ENCODE measurements around the gene PGGHG. TPM values are rescaled to one million over a fixed set of nuclear protein-coding genes. Genes with fewer than 3 reads are reported as not detected.

Gene PGGHG
- polyA plus RNA-seq, 1 experiment = 4.0 TPM

GRCh38 chr11:256952-257737 is 31.8 kb upstream of the PGGHG start:
- H3K9me3 ChIP-seq (ENCODE audit: control insufficient read depth, insufficient read depth, low read length) = no peaks in the 10 kb centered on the region
- H3K4me3 ChIP-seq (ENCODE audit: low read depth, low read length) = no peak overlapping the region
- POLR2A ChIA-PET = no interaction called here
- peaks cover 9% of the 10 kb centered on the region for H3K27me3 ChIP-seq (ENCODE audit: control insufficient read depth, insufficient read depth, low read length)
- CTCF ChIA-PET = no interaction called here
- no peak for TF ChIP-seq CTCF (IDR thresholded peaks at IDR 0.05; ENCODE audit: low read depth, low read length)
- H3K27ac ChIP-seq (ENCODE audit: low read depth, low read length) = no peak overlapping the region
- no peak for DNase-seq (ENCODE audit: low read depth, low spot score)

- POLR2A ChIA-PET = no interaction called here
- DNase-seq (ENCODE audit: low read depth, low spot score) = no peak
- Histone ChIP-seq H3K27ac (ENCODE audit: low read depth, low read length) (no peak overlapping the region), H3K4me3 (ENCODE audit: low read depth, low read length) (no peak overlapping the region), H3K27me3 (ENCODE audit: control insufficient read depth, insufficient read depth, low read length) (peaks cover 9% of the 10 kb centered on the region), H3K9me3 (ENCODE audit: control insufficient read depth, insufficient read depth, low read length) (no peaks in the 10 kb centered on the region)
- TF ChIP-seq CTCF (IDR thresholded peaks at IDR 0.05; ENCODE audit: low read depth, low read length) = no peak
- CTCF ChIA-PET = no interaction called here
These were observed 31.0 kb upstream of the PGGHG start for GRCh38 chr11:257766-258493.

- no peak for TF ChIP-seq CTCF (IDR thresholded peaks at IDR 0.05; ENCODE audit: low read depth, low read length)
- no peak for DNase-seq (ENCODE audit: low read depth, low spot score)
- Histone ChIP-seq H3K27me3 (ENCODE audit: control insufficient read depth, insufficient read depth, low read length) (peaks cover 9% of the 10 kb centered on the region), H3K4me3 (ENCODE audit: low read depth, low read length) (no peak overlapping the region), H3K9me3 (ENCODE audit: control insufficient read depth, insufficient read depth, low read length) (no peaks in the 10 kb centered on the region), H3K27ac (ENCODE audit: low read depth, low read length) (no peak overlapping the region)
- ChIA-PET POLR2A (no interaction called here), CTCF (interaction anchor here (1.6 kb wide), 1 partner anchor 8 kb away, joined by 5 read pairs; no protein-coding TSS in a partner anchor)
These were observed 29.5 kb upstream of the PGGHG start for GRCh38 chr11:259413-259812.

GRCh38 chr11:261624-262023 is 27.3 kb upstream of the PGGHG start:
- POLR2A ChIA-PET = no interaction called here
- Histone ChIP-seq H3K27me3 (ENCODE audit: control insufficient read depth, insufficient read depth, low read length) (peaks cover 9% of the 10 kb centered on the region), H3K9me3 (ENCODE audit: control insufficient read depth, insufficient read depth, low read length) (peaks cover 4% of the 10 kb centered on the region; the same call in 1 of the 2 replicates), H3K4me3 (ENCODE audit: low read depth, low read length) (no peak overlapping the region), H3K27ac (ENCODE audit: low read depth, low read length) (no peak overlapping the region)
- CTCF ChIA-PET = no interaction called here
- no peak for DNase-seq (ENCODE audit: low read depth, low spot score)
- TF ChIP-seq CTCF (IDR thresholded peaks at IDR 0.05; ENCODE audit: low read depth, low read length) = no peak

All from AG04450 (cell line).